ENCODE data around the gene OR10R2. TPM values are rescaled to one million over a fixed set of nuclear protein-coding genes. Genes with fewer than 3 reads are reported as not detected.

Gene OR10R2
- total and polyA plus RNA-seq, 9 donors = not detected

DNA sequence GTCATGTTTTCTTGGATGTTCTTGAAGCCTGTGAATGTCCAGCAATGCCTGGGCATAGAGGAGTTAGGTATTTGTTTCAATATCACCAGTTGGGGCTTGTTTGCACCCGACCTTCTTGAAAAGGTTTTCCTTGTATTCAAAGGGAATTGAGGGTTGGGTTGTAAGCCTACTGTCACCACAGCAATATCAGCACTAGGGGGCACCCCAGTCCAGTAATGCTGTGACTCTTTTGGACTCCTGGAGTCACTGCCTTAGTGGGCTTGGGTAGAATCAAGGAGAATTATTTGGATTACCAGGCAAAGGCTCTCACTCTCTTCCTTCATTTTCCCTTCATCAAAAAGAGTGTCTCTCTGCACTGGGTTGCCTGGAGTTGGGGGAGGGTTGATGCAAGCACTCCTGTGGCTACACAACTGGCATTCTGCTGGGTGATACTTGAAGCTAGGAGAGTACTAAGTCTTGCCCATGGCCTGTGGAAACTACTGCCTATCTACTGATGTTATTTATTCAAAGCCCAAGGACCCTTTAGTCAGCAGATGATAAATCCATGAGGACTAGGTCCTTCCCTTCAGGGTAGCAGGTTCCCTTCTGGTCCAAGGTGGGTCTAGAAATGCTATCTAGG, 34.5 kb downstream of the OR10R2 start:
- Histone ChIP-seq H3K4me1 (ENCODE audit: insufficient read depth) (no peaks in the 10 kb centered on the region), H3K4me3 (no peak overlapping the region), H3K27me3 (no peaks in the 10 kb centered on the region), H3K36me3 (no peaks in the 10 kb centered on the region), H3K27ac (no peak overlapping the region), H3K9me3 (no peaks in the 10 kb centered on the region)
- DNase-seq = no peak
- intact Hi-C loops (cut with DNase I) = no loop called here
- WGBS, 3 donors = 33 to 53% (median 39%) methylated on average over 1 of the region's 1 CpG
- TF ChIP-seq EP300 (IDR thresholded peaks at IDR 0.05) = no peak
- no peak for TF ChIP-seq POLR2A (IDR thresholded peaks at IDR 0.05)
- TF ChIP-seq CTCF (IDR thresholded peaks at IDR 0.05) = no peak

- Histone ChIP-seq H3K9me3 (no peaks in the 10 kb centered on the region), H3K4me3 (no peak overlapping the region), H3K27ac (no peak overlapping the region), H3K36me3 (no peaks in the 10 kb centered on the region), H3K4me1 (ENCODE audit: insufficient read depth) (no peaks in the 10 kb centered on the region), H3K27me3 (no peaks in the 10 kb centered on the region)
- WGBS, 3 donors = 90 to 94% (median 90%) methylated on average over 2 of the region's 2 CpGs
- no peak for TF ChIP-seq EP300 (IDR thresholded peaks at IDR 0.05)
- no peak for TF ChIP-seq POLR2A (IDR thresholded peaks at IDR 0.05)
- TF ChIP-seq CTCF (IDR thresholded peaks at IDR 0.05) = no peak
- DNase-seq = no peak
- intact Hi-C loops (cut with DNase I) = no loop called here
Observed at GRCh38 chr1:158507511-158507910, 35.5 kb downstream of the OR10R2 start.

GRCh38 chr1:158509471-158510156, 37.6 kb downstream of the OR10R2 start:
- Histone ChIP-seq H3K4me1 (ENCODE audit: insufficient read depth) (no peaks in the 10 kb centered on the region), H3K36me3 (no peaks in the 10 kb centered on the region), H3K27me3 (no peaks in the 10 kb centered on the region), H3K4me3 (no peak overlapping the region), H3K9me3 (no peaks in the 10 kb centered on the region), H3K27ac (no peak overlapping the region)
- TF ChIP-seq POLR2A (IDR thresholded peaks at IDR 0.05) (no peak), EP300 (IDR thresholded peaks at IDR 0.05) (no peak), CTCF (IDR thresholded peaks at IDR 0.05) (no peak)
- intact Hi-C loops (cut with DNase I) = no loop called here
- DNase-seq = no peak
- 2 to 5% (median 2%) methylated on average over 4 of the region's 4 CpGs for WGBS, 3 donors

- no peaks in the 10 kb centered on the region for H3K9me3 ChIP-seq
- no peak for DNase-seq
- H3K27ac ChIP-seq = no peak overlapping the region
- H3K27me3 ChIP-seq = no peaks in the 10 kb centered on the region
- no peaks in the 10 kb centered on the region for H3K36me3 ChIP-seq
- intact Hi-C loops (cut with DNase I) = no loop called here
- H3K4me3 ChIP-seq = no peak overlapping the region
- no peak for TF ChIP-seq CTCF (IDR thresholded peaks at IDR 0.05)
- TF ChIP-seq POLR2A (IDR thresholded peaks at IDR 0.05) = no peak
- TF ChIP-seq EP300 (IDR thresholded peaks at IDR 0.05) = no peak
- no peaks in the 10 kb centered on the region for H3K4me1 ChIP-seq (ENCODE audit: insufficient read depth)
Observed at GRCh38 chr1:158516966-158517365, 44.9 kb downstream of the OR10R2 start.

Measured in ovary (tissue), 9 donors.